Measurements from ENCODE around the gene PAEP.
"Not testable (repeated sequence)": the region's sequence is repeated elsewhere in the genome, so short reads cannot be mapped to it uniquely, and the experiment has no call there.

Gene PAEP

DNA sequence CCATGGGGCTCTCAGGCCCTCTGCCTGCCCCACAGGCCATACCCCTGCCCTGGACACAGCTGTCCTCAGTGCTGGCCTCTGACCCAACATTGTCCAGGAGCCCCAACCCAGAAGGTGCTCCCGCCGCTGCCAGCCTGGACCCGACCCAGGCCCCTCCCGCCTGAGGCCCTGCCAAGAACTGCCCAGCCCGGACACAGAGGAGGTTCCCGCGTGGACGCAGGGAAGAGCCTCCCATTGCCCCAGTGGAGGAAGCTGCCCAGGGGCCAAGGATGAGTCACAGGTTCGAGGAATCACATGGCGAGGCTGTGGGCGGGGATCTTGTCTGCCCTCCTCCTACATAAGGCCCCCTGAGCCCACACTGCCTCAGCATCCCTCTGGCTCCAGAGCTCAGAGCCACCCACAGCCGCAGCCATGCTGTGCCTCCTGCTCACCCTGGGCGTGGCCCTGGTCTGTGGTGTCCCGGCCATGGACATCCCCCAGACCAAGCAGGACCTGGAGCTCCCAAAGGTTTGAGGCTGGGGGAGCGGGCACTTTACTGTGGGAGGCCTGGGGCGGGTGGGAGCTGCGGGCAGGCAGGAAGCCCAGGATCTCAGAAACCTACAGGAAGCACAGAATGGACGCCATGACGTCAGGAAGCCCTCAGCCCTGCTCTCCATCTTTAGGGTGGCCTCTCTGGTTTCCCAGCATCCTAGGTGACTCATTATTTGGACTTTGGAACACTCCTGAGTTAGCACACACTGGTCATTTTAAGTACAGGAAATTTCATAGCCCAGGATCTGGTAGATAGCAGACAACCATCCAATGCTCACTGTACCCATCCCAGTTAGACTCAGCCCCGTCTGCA is at the start of gene PAEP:
Gene PAEP, plus strand, starts transcription at position 366 of the 844 bp plus-strand sequence.
- no peak for DNase-seq (ENCODE audit: low read depth)

DNA sequence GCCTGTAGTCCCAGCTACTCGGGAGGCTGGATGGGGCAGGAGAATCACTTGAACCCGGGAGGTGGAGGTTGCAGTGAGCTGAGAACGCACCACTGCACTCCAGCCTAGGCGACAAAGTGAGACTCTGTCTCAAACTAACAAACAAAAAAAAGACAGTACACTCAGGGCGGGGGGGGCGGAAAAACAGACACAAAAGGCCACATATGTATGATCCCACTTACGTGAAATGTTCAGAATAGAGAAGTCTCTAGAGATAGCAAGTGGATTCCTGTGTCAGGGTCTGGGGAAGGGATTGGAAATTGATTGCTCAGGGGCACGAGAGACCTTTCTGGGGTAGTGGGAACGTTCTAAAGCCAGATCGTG is 49.3 kb upstream of the PAEP start:
- no peak for DNase-seq (ENCODE audit: low read depth)

DNA sequence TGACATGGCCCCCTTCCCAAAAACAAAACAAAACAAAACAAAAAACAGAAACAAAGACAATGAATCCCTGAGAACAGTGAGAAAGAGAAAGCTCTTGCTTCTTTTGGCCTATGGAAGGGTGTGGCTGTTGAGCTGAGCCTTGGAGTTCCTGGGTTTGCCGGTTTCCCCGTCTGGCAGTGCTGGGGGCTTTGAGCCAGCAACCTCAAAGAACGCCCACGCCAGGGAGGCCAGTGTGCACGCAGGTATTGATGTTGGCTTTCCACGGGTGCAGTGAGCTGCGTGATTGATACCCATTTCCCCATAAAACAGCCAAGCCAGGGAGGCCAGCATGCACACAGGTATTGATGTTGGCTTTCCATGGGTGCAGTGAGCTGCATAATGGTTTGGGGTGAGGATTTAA is 48.7 kb upstream of the PAEP start:
- no peak for DNase-seq (ENCODE audit: low read depth)

DNA sequence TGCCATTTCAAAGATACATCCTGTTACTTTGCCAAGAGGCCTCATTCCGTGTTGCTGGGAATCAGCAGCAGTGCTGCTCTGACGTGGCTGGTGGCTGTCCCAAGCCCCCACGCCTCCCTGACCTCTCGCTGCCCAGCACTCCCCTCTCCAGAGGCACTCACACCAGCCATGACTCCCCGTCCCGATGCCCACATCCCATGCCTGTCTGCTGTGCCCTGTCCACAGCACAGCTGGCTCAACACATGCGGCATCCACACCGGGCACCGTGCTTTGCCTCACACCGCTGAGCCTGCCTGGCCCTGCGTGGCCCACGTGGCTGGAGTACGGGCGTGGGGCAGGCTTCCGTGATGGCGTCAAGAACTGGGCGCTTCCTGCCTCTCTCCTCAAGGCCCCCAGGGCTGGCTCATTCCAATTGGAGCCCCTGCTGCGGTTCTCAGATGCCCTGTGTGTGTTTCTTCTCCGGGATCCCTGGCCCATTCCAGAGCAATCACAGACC is 48.2 kb upstream of the PAEP start:
- DNase-seq (ENCODE audit: low read depth): no peak

DNA sequence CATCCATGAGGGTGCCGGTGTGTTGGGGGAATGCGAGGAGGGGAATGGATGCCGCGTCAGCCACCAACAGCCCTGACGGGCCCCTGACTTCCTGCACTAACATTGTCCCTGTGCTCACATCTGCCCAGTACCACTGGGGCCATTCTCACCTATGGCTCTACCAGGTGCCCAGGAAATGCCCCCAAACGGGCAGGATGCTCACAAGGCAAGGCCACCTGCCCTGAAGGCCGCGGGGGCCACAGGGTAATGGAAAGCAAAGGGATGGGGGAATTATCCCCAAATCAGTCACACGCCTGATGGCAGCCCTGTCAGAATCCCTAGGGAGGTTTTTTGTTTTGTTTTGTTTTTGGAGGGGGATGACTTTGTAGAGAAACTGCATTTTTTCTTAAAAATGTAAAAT is 47.6 kb upstream of the PAEP start:
- not testable (repeated sequence) for DNase-seq (ENCODE audit: low read depth)

DNA sequence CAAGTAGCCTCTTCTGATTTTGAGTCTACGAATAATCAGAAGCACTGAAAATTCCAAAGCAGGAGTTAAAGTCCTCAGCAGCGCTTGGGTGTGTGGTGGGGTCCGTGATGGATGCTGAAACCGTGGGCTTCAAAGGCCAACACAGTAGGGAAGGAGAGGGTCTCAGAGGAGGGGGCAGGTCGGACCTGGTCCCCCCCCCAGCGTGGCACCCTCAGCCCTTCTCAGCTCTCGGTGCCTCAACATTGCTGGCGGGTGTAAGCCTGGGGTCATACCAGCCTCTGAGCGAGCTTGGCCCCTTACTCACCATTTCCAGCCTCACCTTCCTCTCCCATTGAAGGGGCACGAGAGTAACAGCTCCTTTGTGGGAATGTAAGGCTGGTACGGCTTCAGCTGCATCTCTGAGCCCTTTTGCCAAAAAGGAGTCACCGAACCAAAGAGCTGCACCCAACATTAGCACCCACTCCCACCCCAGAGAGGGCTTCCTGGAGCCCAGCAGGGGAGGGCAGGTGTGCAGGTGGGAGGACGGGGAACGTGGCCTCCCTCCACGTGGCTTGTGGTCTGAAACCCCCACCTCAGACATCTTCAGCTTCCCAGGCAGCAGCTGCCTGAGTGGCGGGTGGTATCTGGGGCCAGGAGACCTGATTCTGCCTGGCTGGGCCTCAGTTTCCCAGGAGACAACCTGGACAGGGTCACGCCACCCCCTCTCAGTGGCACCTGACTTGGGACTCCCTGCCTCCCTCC is 47.0 kb upstream of the PAEP start:
- DNase-seq (ENCODE audit: low read depth): no peak

DNA sequence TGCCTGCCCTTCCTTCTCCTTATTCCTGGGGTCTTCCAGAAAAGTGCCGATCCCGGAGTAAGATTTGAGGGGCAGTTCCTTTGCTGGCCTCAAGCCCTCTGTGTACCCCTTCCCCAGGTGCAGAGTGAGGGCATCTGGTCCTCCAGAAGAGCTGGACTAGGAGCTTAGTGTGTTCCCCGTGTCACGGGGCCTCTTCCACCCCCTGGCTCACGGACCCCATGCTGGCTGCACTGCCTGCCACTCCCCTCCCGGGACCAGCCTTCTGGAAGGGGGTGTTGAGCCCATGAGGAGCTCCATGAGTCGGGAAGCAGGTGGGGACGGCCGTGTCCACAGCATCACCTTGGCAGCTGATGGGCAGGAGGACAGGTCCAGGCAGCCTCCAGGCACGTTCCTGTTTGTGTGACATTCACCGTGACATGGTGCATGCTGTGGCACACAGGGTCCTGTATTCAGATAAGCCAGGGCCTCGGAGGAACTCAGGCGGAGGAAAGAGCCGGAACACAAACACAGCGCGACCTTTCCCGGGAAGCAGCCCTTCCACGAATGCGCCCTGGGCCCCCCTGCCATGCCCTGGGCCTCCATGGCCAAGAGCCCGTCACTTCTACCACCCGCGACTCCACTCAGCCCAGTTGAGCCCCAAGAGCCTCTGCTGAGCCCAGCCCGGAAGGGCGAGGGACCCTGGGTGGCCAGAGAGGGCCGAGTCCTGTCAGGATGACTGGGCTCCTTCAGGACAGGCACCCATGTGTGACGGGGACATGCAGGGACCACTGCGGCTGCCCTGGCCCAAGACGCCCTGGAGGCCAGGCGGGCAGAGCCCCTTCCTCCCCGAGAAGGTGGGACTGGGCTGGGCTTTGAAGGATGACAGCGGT is 46.2 kb upstream of the PAEP start:
- DNase-seq (ENCODE audit: low read depth): no peak

DNA sequence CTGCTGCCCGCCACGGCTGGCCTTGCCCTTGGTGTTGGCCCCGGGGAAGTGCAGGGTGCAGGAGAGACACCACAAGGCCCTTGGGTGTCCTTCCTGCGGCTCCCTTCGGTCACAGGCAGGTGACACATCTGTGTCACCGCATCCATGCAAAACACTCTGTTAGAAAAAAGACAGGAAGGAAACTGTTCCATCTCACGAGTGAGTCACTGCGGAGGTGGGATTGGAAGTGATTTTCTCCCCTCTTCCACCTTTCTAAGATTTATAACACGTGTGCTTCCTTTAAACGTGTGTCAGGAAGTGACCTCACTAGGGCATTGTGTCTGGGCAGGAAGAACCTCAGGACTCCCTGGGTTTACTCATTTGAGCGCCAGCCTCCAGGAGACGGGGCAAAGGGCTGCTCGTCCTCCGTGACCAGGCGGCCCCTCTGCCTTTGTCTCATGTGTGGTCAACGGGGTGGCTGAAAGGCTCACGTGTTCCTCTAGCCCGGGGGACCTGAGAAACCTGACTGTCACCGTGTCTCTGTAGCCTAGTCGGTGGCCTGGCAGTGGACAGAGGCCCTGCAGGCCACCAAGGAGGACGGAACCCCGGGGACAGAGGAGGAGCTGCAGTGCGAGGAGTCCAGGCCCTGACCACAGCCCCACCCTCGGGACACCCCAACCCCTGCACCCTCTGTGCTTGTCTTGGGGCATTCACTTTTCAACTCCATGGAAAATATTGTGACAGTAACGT is 45.3 kb upstream of the PAEP start:
- DNase-seq (ENCODE audit: low read depth): no peak

DNA sequence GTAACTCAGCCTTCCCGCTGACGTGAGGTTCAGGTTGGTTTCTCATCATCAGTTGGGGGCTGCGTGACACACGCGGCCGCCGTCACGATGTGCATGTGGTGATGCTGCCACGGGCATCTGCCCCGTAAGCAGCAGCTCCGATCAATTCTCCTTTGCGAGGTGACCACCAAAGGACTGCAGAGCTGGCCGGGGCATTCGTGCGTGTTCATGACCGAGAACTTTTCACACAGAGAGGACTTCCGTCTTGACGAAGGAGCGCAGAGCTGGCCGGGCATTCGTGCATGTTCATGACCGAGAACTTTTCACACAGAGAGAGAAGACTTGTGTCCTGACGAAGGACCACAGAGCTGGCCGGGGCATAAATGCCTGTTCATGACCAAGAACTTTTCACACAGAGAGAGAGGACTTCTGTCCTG is 44.1 kb upstream of the PAEP start:
- DNase-seq (ENCODE audit: low read depth): no peak

DNA sequence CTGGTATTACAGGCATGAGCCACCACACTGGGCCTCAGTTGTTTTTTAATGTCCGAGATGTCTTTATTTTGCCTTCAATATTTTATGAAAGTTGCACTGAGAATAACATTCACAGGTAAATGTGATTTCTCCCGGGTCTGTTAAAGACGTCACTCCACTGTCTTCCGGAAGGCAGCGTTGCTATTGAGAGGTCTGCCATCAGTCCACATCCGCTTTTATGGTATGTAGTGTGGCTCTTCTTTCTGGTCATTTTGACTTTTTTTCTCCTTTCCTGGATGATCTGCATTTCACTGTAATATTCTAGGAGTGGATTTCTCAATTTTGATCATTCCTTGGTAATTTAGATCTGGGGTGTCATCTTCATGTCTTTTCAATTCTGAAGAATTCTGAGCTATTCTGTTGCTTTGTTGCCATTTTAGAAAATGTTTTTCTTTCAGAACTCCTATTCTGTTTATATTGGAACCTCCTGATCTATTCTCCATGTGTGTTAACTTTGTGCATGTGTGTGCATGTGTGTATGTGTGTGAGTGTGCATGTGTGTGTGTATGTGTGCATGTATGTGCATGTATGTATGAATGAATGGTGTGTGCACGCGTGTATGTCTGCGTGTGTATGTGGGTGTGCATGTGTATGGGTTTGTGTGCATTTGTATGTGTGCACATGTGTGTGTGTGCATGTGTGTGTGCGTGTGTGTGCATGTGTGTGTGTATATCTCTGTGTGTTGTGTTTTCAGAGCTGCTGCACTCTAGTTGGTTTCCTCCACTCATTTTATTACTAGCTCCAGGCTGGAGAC is 42.2 kb upstream of the PAEP start:
- no peak for DNase-seq (ENCODE audit: low read depth)

DNA sequence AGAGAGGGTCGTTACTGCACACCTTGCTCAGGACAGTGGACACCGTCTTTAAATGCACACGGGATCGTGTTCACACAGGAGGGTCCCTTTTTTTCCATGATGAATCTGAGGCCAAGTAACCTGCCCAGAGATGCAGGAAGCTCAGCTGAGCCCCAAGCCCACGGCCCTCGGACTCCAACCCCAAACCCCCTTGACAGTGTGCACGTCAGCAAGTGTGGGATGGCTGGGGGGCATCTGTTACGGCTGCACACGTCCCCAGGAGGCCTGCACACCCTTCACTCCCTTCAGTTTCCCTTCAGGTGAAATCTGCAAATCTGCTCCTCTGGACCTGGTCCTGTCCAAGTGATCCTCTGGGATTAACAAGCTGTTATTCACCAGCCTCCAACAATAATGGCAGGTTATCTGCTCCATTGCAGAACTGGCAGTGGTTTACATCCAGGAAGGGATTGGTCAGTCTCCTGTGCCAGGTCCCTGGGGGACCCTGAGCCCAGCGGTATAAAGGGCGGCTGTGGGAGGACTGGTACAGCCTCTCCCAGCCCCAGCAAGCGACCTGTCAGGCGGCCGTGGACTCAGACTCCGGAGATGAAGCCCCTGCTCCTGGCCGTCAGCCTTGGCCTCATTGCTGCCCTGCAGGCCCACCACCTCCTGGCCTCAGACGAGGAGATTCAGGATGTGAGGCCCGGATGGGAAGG is 40.5 kb upstream of the PAEP start, which contains the start of gene LCN1:
Gene LCN1, plus strand, starts transcription at position 525 of the 692 bp plus-strand sequence. Its CDS starts 58 bp downstream, at position 583.
- no peak for DNase-seq (ENCODE audit: low read depth)

DNA sequence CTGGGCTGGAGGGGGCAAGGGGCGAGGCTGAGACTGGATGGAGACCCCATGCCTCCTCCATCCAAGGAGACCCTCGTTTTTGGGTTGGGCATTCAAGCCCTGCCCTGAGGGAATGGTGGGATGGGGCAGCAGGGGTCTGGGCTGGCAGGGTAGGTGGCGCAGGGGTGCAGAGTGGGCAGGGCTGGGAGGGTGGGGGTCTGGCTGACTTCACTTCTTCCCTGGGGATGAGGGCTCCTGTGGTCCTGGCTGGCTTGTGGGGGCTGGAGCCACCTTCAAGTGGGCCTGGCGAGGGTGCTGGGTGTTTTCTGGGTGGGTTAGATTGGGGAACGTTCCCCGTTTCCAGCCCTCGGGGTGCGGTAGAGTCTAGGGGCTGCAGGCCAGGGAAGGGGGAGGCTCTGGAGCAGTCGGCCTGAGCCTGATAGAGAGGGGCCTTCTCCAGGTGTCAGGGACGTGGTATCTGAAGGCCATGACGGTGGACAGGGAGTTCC is 39.9 kb upstream of the PAEP start:
- no peak for DNase-seq (ENCODE audit: low read depth)

DNA sequence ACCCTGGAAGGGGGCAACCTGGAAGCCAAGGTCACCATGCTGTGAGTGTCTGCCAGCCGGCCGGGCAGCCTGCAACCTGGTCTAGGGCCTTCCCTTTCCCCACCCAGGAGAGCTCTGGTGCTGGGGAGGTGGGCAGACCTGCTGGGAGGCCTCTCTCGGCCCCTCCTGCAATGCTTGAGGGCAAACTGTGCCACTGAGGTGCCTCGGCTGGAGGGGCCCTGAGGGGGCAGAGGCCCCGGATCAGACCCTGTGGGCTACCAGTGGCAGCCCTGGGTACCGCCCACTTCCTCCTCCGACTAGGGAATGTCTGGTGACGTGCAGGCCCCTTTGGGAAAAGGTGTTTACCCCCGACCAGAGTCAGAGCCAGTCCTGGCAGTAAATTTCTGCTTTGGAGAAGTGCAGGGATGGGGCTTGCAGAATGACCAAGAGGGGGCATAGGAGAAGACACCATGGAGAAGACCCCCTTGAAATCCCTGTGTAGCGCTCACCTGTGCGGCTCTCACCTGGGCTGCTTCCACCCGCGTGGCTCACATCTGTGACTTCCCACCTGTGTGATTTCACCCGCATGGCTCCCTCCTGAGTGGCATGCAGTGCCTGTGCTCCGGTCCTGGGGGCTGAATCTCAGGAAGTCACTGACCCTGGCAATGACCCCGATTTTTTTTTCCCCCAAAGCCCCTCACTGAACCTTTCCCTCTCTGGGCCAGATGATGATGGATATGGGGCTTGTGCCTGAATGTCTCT is 39.2 kb upstream of the PAEP start:
- no peak for DNase-seq (ENCODE audit: low read depth)

DNA sequence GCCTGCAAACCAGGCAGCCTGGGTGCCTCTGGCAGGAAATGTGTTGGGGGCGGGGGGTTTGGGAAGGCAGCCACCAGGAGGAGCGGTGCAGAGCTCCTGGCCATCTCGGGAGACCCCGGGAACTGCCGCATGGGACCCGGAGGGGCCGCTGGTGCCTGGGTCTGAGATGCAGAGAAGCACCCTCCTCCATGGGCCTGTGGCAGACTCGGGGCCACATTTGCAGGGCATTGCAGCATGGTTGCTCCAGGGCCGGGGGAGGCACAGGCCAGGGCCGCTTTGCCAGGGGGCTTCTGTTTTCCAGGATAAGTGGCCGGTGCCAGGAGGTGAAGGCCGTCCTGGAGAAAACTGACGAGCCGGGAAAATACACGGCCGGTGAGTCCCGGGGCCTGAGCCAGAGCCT is 38.6 kb upstream of the PAEP start:
- no peak for DNase-seq (ENCODE audit: low read depth)

DNA sequence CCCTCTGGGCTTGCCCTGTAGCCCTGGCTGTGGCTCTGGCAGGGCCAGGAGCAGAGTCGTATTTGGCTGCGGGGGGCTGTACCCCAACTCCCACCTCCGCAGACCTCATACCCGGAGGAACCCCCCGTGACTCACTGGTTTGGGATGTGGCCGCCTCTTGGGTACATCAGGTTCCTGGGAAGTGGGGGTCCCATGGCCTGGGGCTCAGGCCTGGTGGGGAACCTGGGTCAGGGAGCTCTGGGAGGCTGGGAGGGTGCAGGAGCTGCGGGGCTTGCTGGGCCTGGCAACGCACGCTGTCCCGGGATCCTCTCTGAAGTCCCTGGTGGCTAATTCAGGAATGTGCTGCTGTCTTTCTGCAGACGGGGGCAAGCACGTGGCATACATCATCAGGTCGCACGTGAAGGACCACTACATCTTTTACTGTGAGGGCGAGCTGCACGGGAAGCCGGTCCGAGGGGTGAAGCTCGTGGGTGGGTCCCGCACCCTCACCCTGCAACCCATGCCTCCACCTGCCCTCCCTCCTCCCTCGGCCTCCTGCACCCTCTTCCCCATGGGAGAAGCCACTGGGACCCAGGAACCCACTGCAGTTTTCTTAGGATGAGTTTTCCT is 37.9 kb upstream of the PAEP start:
- DNase-seq (ENCODE audit: low read depth): no peak

DNA sequence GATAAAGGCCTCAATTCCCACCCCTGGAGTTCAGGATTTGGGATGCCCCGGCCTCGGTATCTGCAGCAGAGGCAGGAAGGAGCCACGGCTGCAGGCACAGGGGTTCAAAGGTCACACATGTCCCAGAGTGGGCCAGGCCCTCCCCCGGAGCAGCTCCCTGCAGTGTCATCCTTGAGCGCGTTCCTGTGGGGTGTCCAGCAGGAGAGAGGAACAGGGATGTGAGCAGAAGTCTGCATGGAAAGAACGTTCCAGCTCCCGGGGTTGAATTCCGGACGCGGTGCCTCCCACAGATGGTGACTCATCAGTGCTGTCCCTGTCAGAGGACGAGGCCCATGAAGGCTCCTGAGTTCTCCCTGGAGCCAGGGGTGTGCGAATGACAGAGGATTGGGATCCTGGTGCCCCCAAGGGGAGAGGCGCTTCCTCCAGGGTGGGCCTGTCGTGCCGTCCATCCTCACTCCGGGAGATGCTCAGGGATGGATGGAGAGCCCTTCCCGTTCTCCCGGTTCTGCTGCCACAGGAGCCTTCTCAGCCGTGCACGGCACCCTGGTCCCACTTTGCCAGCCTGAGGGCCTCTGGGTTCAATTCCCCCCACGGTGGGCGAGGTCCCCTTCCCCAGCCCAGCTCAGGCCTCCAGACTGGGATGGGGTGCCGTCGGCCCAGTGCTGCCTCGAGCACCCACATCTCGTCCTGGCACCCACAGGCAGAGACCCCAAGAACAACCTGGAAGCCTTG is 37.3 kb upstream of the PAEP start:
- no peak for DNase-seq (ENCODE audit: low read depth)

DNA sequence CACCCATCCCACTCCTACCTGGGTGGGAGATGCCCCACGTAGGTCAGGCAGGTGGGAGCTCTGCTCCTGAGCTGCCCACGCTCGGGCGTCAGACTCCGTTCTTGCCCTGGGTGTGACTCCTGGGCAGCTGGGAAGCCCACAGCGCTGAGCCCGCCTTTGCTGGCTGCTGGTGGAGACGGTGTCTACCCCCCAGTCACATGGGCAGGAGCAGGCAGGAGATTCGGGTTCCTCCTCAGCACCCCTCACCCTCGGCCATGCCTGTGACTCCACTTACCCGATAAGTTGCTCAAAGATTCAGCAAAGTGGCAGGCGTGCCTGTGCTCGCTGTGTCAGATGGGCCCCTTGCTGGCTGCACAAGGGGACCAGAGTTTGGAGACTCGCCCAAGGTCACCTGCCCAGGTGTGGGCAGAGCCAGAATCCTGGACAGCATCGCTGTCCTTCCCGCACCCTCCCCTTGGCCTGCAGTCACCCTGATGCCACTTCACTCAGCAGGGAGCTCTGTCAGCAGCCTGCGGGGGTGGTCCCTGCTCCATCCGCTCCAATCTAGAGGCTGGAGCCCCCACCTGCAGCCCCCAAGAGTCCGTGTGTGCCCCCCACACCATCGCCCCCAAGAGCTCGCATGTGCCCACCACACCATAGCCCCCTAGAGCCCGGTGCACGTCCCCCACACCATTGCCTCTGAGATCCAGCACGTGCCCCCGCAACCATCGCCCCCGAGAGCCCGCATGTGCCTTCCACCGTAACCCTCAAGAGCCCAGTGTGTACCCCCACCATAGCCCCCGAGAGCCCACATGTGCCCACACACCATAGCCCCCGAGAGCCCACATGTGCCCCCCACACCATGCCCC is 36.1 kb upstream of the PAEP start:
- DNase-seq (ENCODE audit: low read depth): no peak
